Globus pallidus (tissue), 1 donor: ENCODE data around the gene SCT.

ENCODE experiments used
- DNase-seq: peaks from one replicate; pipeline ENCODE4 v3.0.0-alpha.2; 2015; ENCODE audit warnings: low spot score

SCT gene

DNA sequence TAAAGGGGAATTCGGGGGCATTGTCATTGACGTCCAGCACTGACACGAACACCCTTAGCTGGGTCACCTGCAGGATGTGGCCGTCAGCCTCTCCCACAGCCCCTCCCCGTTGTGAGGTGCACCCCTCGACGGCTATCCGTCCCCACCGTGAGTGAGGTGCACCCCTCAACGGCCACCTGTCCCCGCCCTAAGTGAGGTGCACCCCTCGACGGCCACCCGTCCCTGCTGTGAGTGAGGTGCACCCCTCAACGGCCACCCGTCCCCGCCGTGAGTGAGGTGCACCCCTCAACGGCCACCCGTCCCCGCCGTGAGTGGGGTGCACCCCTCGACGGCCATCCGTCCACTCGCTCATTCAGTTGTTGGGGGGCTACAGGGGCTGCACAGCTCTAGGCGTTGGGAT is 5.1 kb downstream of the SCT start:
- no peak for DNase-seq

- DNase-seq, result no peak
Observed at GRCh38 chr11:620935-621814, 5.8 kb downstream of the SCT start.

GRCh38 chr11:620201-620600 is 6.8 kb downstream of the SCT start:
- DNase-seq, result no peak

DNA sequence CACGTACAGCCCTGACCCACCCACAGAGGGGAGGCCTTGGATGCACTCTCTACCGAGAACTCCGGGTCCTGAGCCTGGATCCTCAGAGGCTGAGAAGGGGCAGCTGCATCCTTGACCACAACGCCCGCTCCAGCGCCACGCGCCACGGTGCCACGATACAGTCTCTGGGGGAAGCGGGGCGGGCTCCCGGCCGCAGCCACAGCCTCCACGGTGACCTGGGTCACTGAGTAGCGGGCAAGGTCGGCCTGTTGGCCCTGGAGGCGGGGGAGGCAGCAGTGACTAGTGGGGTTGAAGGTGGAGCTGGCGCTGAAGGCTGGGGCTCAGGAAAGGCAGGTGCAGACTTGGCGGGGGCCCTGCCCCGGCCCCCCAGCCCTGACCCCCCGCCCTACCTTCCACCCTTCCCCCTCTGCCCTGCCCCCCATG is 7.3 kb downstream of the SCT start:
- no peak for DNase-seq

DNA sequence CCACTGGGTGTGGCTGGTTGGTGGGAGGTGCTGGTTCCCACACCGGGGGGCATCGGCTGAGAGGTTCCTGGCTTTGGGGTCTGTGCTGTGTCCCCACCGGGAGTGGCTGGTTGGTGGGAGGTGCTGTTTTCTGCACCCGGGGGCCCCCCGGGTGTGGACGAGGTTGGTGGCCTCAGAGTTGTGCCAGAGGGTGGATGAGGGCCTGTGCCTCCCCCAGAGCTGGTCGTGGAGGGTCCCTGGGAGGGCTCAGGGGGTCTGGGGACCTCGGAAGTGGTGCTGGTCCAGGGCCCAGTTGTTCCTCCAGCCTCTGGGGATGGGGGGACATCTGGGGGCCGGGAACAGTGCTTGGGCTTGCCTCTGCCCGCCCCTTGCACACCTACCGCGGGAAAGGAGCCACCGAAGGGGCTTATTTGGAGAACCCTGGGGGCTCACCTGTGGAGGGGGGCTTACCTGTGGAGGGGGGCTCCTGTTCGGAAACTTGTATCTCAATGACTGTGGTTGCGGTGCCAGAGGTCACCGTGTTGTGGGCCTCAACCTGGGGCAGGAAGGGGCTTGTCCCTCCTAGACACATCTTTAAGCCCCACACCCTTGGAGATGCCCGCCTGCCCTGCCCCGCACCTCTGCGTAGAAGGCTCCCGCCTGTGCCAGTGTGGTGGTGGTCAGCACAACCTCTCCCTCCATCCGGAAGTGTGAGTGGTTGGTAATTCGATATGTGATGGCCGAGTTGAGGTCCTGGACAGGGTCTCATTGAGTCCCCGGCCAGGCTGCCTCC is 7.9 kb downstream of the SCT start:
- DNase-seq, result no peak

DNA sequence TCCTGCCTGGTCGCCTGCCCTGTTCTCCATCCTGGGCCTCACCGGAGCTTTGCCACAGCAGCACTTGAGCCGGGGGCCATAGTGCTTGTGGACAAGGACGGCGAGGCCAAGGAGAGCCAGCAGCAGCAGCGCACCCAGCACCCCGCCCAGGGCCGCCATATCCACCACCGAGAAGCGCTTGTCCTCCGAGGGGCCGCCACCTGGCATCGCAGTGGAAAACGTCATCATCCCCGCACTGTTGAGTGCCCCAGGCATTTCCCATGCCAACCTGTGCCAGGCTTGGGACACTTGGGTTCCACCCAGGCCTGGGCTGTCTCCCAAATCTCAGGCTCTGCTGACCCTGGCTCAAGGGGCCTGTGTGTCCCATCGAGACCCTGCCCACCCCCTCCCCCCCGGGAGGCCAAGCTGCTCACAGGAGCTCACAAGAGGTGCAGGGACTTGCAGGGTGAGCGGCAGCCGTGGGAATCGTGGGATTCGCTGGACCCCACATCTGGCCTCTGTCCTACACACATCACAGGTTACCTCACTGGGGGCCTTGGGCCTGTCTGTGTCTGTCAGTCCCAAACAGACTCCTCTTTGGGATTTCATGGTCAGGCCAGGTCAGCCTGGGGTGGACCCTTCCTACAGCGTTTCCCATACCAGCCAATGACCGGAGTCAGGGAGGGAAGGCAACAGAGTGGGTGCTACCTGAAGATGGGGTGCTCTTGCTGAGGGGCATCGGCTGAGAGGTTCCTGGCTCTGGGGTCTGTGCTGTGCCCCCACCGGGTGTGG is 8.9 kb downstream of the SCT start:
- no peak for DNase-seq

GRCh38 chr11:617199-617911 is 9.6 kb downstream of the SCT start:
- no peak for DNase-seq

GRCh38 chr11:616320-617198 is 10.4 kb downstream of the SCT start:
- DNase-seq, result no peak

- DNase-seq, result peak; percentile 89
Observed at GRCh38 chr11:615504-616319, 11.3 kb downstream of the SCT start, which contains the start of gene IRF7. IRF7 (minus strand) TSS chr11:615950; CDS start chr11:615364, 586 bp downstream.

- no peak for DNase-seq
Observed at GRCh38 chr11:614623-615503, 12.1 kb downstream of the SCT start.

- no peak for DNase-seq
Observed at GRCh38 chr11:614021-614622, 12.9 kb downstream of the SCT start.

DNA sequence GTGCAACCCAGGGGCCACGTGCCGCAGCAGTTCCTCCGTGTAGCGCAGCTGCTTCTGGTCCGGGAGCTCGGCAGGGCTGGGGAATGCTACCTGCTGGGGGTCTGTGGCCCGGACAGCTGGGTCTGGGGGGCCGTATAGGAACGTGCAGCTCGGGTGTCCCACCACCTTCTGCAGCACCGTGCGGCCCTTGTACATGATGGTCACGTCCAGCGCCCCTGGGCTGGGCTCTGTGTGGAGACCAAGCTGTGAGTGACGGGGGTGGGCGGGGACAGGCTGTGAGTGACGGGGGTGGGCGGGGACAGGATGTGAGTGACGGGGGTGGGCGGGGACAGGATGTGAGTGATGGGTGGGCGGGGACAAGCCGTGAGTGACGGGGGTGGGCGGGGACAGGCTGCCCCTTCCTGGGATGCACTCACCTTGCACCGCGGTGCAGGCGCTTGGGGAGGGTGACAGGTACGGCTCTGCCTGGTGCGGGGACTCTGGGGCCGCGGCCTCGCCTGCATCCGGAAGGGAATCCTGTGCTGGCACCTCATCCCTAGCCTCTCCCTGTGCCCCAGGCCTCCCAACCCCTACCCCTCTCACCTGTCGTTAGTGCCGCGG is 13.5 kb downstream of the SCT start:
- DNase-seq, result no peak

- DNase-seq, result no peak
Observed at GRCh38 chr11:612961-613300, 14.1 kb downstream of the SCT start.

DNA sequence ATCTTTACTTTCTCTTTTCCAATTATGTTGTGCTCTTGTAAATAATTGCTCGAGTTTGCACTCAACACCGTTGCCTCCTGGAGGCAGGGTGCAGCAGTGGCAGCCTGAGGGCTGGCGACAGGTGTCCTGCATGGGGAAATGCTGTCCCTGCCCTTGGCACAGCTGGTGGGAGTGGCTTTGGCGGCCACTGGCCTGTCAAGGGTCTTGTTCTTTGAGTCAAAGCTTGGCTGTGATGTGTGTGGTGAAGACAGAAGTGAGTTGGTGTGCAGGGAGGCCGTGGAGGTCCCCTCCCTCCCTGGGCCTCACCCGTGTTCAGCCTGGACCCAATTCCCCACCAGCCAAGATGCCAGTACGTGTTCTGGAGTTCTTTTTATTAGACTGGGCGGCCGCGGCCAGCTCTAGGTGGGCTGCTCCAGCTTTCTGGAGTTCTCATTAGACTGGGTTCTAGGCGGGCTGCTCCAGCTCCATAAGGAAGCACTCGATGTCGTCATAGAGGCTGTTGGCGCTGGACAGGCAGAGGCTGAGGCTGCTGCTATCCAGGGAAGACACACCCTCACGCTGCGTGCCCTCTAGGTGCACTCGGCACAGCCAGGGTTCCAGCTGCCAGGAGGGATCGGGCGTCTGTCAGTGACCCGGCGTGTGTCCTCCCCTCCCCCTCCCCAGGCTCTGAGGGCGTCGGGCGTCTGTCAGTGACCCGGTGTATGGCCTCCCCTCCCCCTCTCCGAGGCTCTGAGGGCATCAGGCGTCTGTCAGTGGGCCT is 14.6 kb downstream of the SCT start:
- no peak for DNase-seq

- DNase-seq, result no peak
Observed at GRCh38 chr11:611001-611996, 15.7 kb downstream of the SCT start.
